ENCODE measurements around the gene RNF31. TPM values are rescaled to one million over a fixed set of nuclear protein-coding genes. Genes with fewer than 3 reads are reported as not detected.

The RNF31 gene
- total and polyA plus RNA-seq, 2 of the 13 experiments (the other 11 are each of a cell fraction or from before 2014, with no cell fraction given) = 48.2 to 86.8 TPM

- TF ChIP-seq, protein P1, sequence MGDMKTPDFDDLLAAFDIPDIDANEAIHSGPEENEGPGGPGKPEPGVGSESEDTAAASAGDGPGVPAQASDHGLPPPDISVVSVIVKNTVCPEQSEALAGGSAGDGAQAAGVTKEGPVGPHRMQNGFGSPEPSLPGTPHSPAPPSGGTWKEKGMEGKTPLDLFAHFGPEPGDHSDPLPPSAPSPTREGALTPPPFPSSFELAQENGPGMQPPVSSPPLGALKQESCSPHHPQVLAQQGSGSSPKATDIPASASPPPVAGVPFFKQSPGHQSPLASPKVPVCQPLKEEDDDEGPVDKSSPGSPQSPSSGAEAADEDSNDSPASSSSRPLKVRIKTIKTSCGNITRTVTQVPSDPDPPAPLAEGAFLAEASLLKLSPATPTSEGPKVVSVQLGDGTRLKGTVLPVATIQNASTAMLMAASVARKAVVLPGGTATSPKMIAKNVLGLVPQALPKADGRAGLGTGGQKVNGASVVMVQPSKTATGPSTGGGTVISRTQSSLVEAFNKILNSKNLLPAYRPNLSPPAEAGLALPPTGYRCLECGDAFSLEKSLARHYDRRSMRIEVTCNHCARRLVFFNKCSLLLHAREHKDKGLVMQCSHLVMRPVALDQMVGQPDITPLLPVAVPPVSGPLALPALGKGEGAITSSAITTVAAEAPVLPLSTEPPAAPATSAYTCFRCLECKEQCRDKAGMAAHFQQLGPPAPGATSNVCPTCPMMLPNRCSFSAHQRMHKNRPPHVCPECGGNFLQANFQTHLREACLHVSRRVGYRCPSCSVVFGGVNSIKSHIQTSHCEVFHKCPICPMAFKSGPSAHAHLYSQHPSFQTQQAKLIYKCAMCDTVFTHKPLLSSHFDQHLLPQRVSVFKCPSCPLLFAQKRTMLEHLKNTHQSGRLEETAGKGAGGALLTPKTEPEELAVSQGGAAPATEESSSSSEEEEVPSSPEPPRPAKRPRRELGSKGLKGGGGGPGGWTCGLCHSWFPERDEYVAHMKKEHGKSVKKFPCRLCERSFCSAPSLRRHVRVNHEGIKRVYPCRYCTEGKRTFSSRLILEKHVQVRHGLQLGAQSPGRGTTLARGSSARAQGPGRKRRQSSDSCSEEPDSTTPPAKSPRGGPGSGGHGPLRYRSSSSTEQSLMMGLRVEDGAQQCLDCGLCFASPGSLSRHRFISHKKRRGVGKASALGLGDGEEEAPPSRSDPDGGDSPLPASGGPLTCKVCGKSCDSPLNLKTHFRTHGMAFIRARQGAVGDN (CRISPR knock-in tag; IDR thresholded peaks at IDR 0.05) = peak; percentile 99
- no peak for TF ChIP-seq SRY (CRISPR knock-in tag; IDR thresholded peaks at IDR 0.05)
- peak; percentile 79 for TF ChIP-seq TP53 (CRISPR knock-in tag; conservative IDR thresholded peaks at IDR 0.05)
- peak; percentile 85; the same call in 1 of the 2 replicates for TF ChIP-seq ZNF567 (CRISPR knock-in tag; IDR thresholded peaks at IDR 0.05; ENCODE audit: borderline replicate concordance)
- no peak for TF ChIP-seq JARID2 (CRISPR knock-in tag; IDR thresholded peaks at IDR 0.05; ENCODE audit: insufficient replicate concordance)
- peak; percentile 98; the same call in 1 of the 2 replicates for TF ChIP-seq DZIP1 (CRISPR knock-in tag; IDR thresholded peaks at IDR 0.05)
- peak; percentile 98 for TF ChIP-seq ZNF782 (CRISPR knock-in tag; IDR thresholded peaks at IDR 0.05; ENCODE audit: borderline replicate concordance)
- peak; percentile 99 for TF ChIP-seq ZNF614 (CRISPR knock-in tag; IDR thresholded peaks at IDR 0.05; ENCODE audit: borderline replicate concordance)
- TF ChIP-seq, protein P2, sequence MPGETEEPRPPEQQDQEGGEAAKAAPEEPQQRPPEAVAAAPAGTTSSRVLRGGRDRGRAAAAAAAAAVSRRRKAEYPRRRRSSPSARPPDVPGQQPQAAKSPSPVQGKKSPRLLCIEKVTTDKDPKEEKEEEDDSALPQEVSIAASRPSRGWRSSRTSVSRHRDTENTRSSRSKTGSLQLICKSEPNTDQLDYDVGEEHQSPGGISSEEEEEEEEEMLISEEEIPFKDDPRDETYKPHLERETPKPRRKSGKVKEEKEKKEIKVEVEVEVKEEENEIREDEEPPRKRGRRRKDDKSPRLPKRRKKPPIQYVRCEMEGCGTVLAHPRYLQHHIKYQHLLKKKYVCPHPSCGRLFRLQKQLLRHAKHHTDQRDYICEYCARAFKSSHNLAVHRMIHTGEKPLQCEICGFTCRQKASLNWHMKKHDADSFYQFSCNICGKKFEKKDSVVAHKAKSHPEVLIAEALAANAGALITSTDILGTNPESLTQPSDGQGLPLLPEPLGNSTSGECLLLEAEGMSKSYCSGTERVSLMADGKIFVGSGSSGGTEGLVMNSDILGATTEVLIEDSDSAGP (CRISPR knock-in tag; IDR thresholded peaks at IDR 0.05; ENCODE audit: borderline replicate concordance) = no peak
- TF ChIP-seq HNRNPH1 (optimal IDR thresholded peaks at IDR 0.05; ENCODE audit: low read depth, low read length) = peak; percentile 94
- TF ChIP-seq ZNF550 (CRISPR knock-in tag; IDR thresholded peaks at IDR 0.05; ENCODE audit: borderline replicate concordance) = peak; percentile 98
- TF ChIP-seq JDP2 (CRISPR knock-in tag; IDR thresholded peaks at IDR 0.05; ENCODE audit: borderline replicate concordance) = no peak
- TF ChIP-seq TGIF2 (CRISPR knock-in tag; IDR thresholded peaks at IDR 0.05) = peak; percentile 99
- TF ChIP-seq CAMTA2 (CRISPR knock-in tag; IDR thresholded peaks at IDR 0.05; ENCODE audit: borderline replicate concordance) = peak; percentile 100
- TF ChIP-seq ZNF580 (CRISPR knock-in tag; IDR thresholded peaks at IDR 0.05; ENCODE audit: borderline replicate concordance, low read depth) = peak; percentile 100
- peak; percentile 99; the same call in 1 of the 2 replicates for TF ChIP-seq SAFB2 (CRISPR knock-in tag; IDR thresholded peaks at IDR 0.05; ENCODE audit: borderline replicate concordance, low read depth)
- peak; percentile 62 for TF ChIP-seq HES4 (CRISPR knock-in tag; IDR thresholded peaks at IDR 0.05; ENCODE audit: borderline replicate concordance)
- TF ChIP-seq BCL6 (CRISPR knock-in tag; IDR thresholded peaks at IDR 0.05) = peak; percentile 83
- TF ChIP-seq ZNF501 (CRISPR knock-in tag; IDR thresholded peaks at IDR 0.05) = peak; percentile 100
These were observed 41.2 kb downstream of the RNF31 start, which contains the start of gene IPO4 (continued) for GRCh38 chr14:24188251-24189058.

All from HepG2 (cell line).